PFSK-1 (cell line): ENCODE measurements around the gene TMPRSS4.

Experiments
- POLR2AphosphoS5 ChIP-seq: IDR thresholded peaks from 2 replicates; pipeline ENCODE4 v1.6.1; 2012; ENCODE audit warnings: low read depth, mild to moderate bottlenecking, control low read depth, low read length, moderate library complexity
- REST ChIP-seq, 2 experiments: IDR thresholded peaks; 2 replicates each; pipeline versions ENCODE4 v1.6.1 to v1.8.0; 2011 to 2012; ENCODE audit warnings: low read depth in 2 of 2, low read length in 2 of 2, control low read depth in 1 of 2, inconsistent platforms in 1 of 2, mild to moderate bottlenecking in 1 of 2, moderate library complexity in 1 of 2; ENCODE audit not compliant: insufficient read depth in 1 of 2
- SIN3A ChIP-seq: IDR thresholded peaks from 2 replicates; pipeline ENCODE4 v1.6.1; 2012; ENCODE audit warnings: mild to moderate bottlenecking, low read length, moderate library complexity, borderline replicate concordance; ENCODE audit not compliant: insufficient read depth
- TAF1 ChIP-seq: IDR thresholded peaks from 2 replicates; pipeline ENCODE4 v1.6.1; 2012; ENCODE audit warnings: low read length, control low read depth, borderline replicate concordance; ENCODE audit not compliant: insufficient read depth

- TF ChIP-seq TAF1 (no peak), REST (IDR thresholded peaks at IDR 0.05; ENCODE audit: insufficient read depth in 1 of 2, low read depth in 2 of 2, low read length in 2 of 2) (no peak), POLR2AphosphoS5 (no peak), SIN3A (no peak)
Measured at GRCh38 chr11:118164885-118165284, 88.0 kb downstream of the TMPRSS4 start.
